Measurements from ENCODE around the gene ASAP2.

DNA sequence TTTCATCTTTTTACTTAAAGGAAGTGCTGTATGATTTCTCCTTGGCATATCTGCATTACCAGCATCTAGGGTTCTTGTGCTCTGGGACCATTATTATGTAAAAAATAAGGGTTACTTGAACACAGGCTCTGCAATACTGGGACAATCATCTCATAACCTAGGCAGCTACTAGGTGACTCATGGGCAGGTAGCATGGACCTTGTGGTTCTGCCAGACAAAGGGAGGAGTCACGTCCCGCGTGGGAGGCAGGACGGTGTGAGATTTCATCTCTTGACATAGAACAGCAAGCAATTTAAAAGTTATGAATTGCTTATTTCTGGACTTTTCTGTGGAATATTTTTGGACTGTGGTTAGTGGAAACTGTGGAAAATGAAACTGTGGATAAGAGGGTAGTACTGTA lies 34.1 kb downstream of the ASAP2 start:
- TF ChIP-seq POLR2A (IDR thresholded peaks at IDR 0.05; ENCODE audit: low read depth, low read length) = no peak
- TF ChIP-seq POLR2AphosphoS5 (IDR thresholded peaks at IDR 0.05; ENCODE audit: low read depth, low read length) = no peak
- TF ChIP-seq TAF1 (IDR thresholded peaks at IDR 0.05; ENCODE audit: low read depth, low read length) = no peak
- no peak for TF ChIP-seq SPI1 (IDR thresholded peaks at IDR 0.05; ENCODE audit: low read depth, low read length)
- no peak for TF ChIP-seq POU2F2 (IDR thresholded peaks at IDR 0.05; ENCODE audit: low read depth, low read length)
- TF ChIP-seq PAX5 (IDR thresholded peaks at IDR 0.05; ENCODE audit: insufficient read depth, low read length, severe bottlenecking) = no peak
